ENCODE data around the gene LHPP.

DNA sequence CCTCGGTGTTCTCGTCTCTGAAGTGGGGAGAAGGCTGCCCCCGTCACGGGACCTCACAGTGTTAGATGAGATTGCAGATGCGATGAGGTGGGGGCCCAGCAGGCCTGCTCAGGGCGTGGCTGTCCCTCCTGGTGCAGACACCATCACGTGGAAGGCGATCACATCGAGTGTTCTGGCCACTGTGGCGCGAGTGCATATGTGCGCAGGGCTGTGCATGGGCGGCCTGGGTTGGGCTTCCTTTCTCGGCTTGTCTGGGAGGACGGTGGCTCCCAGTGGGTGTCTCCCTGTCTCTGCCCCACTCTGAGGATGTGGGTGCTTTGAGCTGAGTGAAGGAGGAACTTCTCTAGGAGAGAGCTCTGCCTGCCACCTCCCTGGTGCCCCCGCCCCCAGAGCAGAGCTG, 83.1 kb downstream of the LHPP start:
- TF ChIP-seq EZH2 (IDR thresholded peaks at IDR 0.05; ENCODE audit: borderline replicate concordance, control insufficient read depth, low read depth, low read length) (no peak), YY1 (IDR thresholded peaks at IDR 0.05; ENCODE audit: low read depth, low read length) (no peak), CTCF (IDR thresholded peaks at IDR 0.05 in 2 of 3, conservative IDR thresholded peaks at IDR 0.05 in 1 of 3; ENCODE audit: control insufficient read depth in 2 of 3, extremely low read depth in 1 of 3, insufficient read depth in 1 of 3, low read depth in 3 of 3, low read length in 3 of 3) (no peak), MXI1 (IDR thresholded peaks at IDR 0.05; ENCODE audit: low read depth, low read length) (no peak), EP300 (IDR thresholded peaks at IDR 0.05; ENCODE audit: borderline replicate concordance in 1 of 2, control insufficient read depth in 1 of 2, low read depth in 2 of 2, low read length in 2 of 2) (no peak), SPI1 (IDR thresholded peaks at IDR 0.05; ENCODE audit: borderline replicate concordance, insufficient read depth, low read depth, low read length) (no peak)
